Measurements from ENCODE around the gene OARD1.

OARD1 gene

DNA sequence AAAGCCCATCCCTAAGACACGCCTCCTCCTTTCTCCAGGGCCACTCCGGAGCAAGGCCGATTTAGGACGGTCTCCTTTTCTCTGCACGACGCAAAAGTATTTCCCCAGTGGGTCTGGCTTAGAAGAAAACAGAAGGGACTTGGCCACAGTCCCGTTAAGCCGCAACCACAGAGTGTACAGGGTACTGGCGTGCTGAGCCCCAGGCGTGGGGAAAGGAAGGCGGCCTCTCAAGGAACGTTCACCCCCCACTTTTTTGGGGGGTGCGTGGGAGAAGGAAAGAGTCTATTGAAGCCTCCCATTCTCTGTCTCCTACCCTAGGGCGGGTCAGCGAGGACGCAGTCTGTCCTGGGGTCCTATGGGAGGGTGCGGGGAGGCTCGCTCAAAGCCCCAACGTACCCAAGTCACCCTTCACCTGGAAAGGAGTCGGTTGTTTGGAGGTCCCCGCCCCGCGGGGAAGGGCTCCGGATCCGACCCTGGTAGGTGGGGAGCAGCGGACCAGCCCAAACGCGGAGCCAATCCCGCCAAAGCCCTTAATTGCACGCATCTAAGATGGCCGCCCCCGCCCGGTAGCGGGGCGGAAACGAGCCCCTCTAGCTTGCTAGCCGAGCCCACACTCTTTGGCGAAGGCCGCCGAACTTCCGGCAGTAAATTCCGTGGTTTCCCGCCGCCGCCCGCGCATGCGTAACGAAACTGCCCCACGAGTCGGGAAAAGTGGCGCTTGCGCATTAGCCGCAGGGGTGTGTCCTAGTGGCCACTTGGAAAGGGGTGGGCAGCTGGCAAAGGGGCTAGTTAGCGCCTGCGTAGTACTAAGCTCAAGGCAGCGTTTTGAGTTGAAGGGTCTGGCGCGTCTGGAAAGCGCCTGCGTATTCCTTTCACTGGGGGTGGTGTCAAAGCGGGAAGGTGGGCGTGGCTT lies at the start of gene OARD1 (continued):
- TF ChIP-seq, protein P1, sequence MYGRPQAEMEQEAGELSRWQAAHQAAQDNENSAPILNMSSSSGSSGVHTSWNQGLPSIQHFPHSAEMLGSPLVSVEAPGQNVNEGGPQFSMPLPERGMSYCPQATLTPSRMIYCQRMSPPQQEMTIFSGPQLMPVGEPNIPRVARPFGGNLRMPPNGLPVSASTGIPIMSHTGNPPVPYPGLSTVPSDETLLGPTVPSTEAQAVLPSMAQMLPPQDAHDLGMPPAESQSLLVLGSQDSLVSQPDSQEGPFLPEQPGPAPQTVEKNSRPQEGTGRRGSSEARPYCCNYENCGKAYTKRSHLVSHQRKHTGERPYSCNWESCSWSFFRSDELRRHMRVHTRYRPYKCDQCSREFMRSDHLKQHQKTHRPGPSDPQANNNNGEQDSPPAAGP (tag by site-specific recombination; IDR thresholded peaks at IDR 0.05), result peak; percentile 62
- TF ChIP-seq ZNF624 (tag by site-specific recombination; IDR thresholded peaks at IDR 0.05) (no peak), ZNF302 (tag by site-specific recombination; IDR thresholded peaks at IDR 0.05; ENCODE audit: low read depth) (no peak), ZNF16 (tag by site-specific recombination; IDR thresholded peaks at IDR 0.05; ENCODE audit: low read depth) (no peak), ZNF660 (tag by site-specific recombination; IDR thresholded peaks at IDR 0.05) (peak; percentile 70), ZFP41 (tag by site-specific recombination; IDR thresholded peaks at IDR 0.05; ENCODE audit: borderline replicate concordance) (no peak), HOXA7 (CRISPR knock-in tag; IDR thresholded peaks at IDR 0.05; ENCODE audit: borderline replicate concordance) (no peak), ZNF266 (tag by site-specific recombination; IDR thresholded peaks at IDR 0.05; ENCODE audit: low read depth) (0 out of 2 replicates have a peak, but pooled peaks have one; percentile 11), ZBTB1 (tag by site-specific recombination; IDR thresholded peaks at IDR 0.05) (no peak), ZNF791 (tag by site-specific recombination; IDR thresholded peaks at IDR 0.05) (no peak), ZNF426 (tag by site-specific recombination; IDR thresholded peaks at IDR 0.05) (no peak), ZNF596 (tag by site-specific recombination; IDR thresholded peaks at IDR 0.05) (no peak), ZNF354C (tag by site-specific recombination; IDR thresholded peaks at IDR 0.05; ENCODE audit: borderline replicate concordance, low read depth) (no peak), FEZF1 (tag by site-specific recombination; IDR thresholded peaks at IDR 0.05) (peak; percentile 29; the same call in 1 of the 2 replicates), ZNF239 (tag by site-specific recombination; IDR thresholded peaks at IDR 0.05) (no peak), ZNF585B (tag by site-specific recombination; IDR thresholded peaks at IDR 0.05) (no peak), GFI1B (tag by site-specific recombination; IDR thresholded peaks at IDR 0.05) (no peak), ZNF292 (tag by site-specific recombination; IDR thresholded peaks at IDR 0.05; ENCODE audit: borderline replicate concordance, low read depth) (no peak), ZNF184 (tag by site-specific recombination; IDR thresholded peaks at IDR 0.05) (no peak), ZNF707 (tag by site-specific recombination; IDR thresholded peaks at IDR 0.05) (no peak), WT1 (tag by site-specific recombination; IDR thresholded peaks at IDR 0.05) (peak; percentile 54; the same call in 1 of the 2 replicates), ZNF830 (tag by site-specific recombination; IDR thresholded peaks at IDR 0.05; ENCODE audit: low read depth) (no peak), ZNF175 (tag by site-specific recombination; IDR thresholded peaks at IDR 0.05) (no peak), HOXD13 (CRISPR knock-in tag; IDR thresholded peaks at IDR 0.05; ENCODE audit: borderline replicate concordance) (peak; percentile 59; the same call in 1 of the 2 replicates), ZNF335 (tag by site-specific recombination; conservative IDR thresholded peaks at IDR 0.05) (peak; percentile 96), EGR2 (tag by site-specific recombination; IDR thresholded peaks at IDR 0.05; ENCODE audit: low read depth) (no peak), ZNF658 (tag by site-specific recombination; IDR thresholded peaks at IDR 0.05) (no peak), ZFP69B (tag by site-specific recombination; IDR thresholded peaks at IDR 0.05) (peak; percentile 25; the same call in 1 of the 2 replicates), ZNF140 (tag by site-specific recombination; IDR thresholded peaks at IDR 0.05) (no peak), ZNF664 (tag by site-specific recombination; IDR thresholded peaks at IDR 0.05) (no peak), ZBTB7A (tag by site-specific recombination; IDR thresholded peaks at IDR 0.05; ENCODE audit: low read depth) (peak; percentile 84), MYNN (tag by site-specific recombination; IDR thresholded peaks at IDR 0.05; ENCODE audit: borderline replicate concordance) (no peak), RBAK (tag by site-specific recombination; IDR thresholded peaks at IDR 0.05) (no peak)
- TF ChIP-seq, protein P2, sequence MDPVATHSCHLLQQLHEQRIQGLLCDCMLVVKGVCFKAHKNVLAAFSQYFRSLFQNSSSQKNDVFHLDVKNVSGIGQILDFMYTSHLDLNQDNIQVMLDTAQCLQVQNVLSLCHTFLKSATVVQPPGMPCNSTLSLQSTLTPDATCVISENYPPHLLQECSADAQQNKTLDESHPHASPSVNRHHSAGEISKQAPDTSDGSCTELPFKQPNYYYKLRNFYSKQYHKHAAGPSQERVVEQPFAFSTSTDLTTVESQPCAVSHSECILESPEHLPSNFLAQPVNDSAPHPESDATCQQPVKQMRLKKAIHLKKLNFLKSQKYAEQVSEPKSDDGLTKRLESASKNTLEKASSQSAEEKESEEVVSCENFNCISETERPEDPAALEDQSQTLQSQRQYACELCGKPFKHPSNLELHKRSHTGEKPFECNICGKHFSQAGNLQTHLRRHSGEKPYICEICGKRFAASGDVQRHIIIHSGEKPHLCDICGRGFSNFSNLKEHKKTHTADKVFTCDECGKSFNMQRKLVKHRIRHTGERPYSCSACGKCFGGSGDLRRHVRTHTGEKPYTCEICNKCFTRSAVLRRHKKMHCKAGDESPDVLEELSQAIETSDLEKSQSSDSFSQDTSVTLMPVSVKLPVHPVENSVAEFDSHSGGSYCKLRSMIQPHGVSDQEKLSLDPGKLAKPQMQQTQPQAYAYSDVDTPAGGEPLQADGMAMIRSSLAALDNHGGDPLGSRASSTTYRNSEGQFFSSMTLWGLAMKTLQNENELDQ (tag by site-specific recombination; IDR thresholded peaks at IDR 0.05; ENCODE audit: low read depth), result no peak
- TF ChIP-seq, protein P3, sequence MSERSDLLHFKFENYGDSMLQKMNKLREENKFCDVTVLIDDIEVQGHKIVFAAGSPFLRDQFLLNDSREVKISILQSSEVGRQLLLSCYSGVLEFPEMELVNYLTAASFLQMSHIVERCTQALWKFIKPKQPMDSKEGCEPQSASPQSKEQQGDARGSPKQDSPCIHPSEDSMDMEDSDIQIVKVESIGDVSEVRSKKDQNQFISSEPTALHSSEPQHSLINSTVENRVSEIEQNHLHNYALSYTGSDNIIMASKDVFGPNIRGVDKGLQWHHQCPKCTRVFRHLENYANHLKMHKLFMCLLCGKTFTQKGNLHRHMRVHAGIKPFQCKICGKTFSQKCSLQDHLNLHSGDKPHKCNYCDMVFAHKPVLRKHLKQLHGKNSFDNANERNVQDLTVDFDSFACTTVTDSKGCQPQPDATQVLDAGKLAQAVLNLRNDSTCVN (tag by site-specific recombination; optimal IDR thresholded peaks at IDR 0.05), result peak; percentile 31
- TF ChIP-seq, protein P4, sequence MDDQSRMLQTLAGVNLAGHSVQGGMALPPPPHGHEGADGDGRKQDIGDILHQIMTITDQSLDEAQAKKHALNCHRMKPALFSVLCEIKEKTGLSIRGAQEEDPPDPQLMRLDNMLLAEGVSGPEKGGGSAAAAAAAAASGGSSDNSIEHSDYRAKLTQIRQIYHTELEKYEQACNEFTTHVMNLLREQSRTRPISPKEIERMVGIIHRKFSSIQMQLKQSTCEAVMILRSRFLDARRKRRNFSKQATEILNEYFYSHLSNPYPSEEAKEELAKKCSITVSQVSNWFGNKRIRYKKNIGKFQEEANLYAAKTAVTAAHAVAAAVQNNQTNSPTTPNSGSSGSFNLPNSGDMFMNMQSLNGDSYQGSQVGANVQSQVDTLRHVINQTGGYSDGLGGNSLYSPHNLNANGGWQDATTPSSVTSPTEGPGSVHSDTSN (CRISPR knock-in tag; IDR thresholded peaks at IDR 0.05), result no peak

Data from HEK293 (cell line).